GM11168 (cell line): ENCODE data around the gene EFNA4.

ENCODE experiments used
- in situ Hi-C: fragments of 300-500 bp; cut with MboI; formaldehyde crosslinking; loops from one replicate; pipeline ENCODE4 v1.12.0; 2022; ENCODE audit warnings: low sequenced_read_pairs; ENCODE audit not compliant: unreplicated experiment

Gene EFNA4

DNA sequence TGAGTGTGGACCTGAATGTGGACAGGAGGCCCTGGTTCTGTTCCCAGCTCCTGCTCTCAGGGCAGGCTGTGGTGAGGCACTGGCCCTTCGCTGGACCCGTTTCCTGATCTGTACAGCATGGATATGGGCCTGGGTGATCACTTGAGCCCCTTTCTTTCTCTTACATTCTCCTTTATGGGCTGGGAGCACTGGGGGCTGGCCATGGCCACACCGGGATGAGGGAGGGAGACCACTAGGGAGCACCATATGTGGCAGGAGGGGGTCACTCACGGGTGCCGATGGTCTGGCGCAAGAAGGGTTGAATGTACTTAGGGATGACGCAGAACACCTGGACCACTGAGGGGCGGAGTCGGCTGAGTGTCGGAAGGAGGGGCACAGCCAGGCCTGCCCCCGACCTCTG, 32.6 kb upstream of the EFNA4 start:
- in situ Hi-C loops = no loop called here

- in situ Hi-C loops = no loop called here
Measured at GRCh38 chr1:155032886-155033285, 30.7 kb upstream of the EFNA4 start.

- in situ Hi-C loops = no loop called here
Measured at GRCh38 chr1:155033524-155033923, 30.0 kb upstream of the EFNA4 start, which contains the start of the genes DCST1 and DCST2. Gene DCST1, plus strand, starts transcription at chr1:155033824. Its CDS starts 213 bp downstream, at chr1:155034037. Gene DCST2, minus strand, starts transcription at chr1:155033781. Its CDS starts 80 bp downstream, at chr1:155033701.

DNA sequence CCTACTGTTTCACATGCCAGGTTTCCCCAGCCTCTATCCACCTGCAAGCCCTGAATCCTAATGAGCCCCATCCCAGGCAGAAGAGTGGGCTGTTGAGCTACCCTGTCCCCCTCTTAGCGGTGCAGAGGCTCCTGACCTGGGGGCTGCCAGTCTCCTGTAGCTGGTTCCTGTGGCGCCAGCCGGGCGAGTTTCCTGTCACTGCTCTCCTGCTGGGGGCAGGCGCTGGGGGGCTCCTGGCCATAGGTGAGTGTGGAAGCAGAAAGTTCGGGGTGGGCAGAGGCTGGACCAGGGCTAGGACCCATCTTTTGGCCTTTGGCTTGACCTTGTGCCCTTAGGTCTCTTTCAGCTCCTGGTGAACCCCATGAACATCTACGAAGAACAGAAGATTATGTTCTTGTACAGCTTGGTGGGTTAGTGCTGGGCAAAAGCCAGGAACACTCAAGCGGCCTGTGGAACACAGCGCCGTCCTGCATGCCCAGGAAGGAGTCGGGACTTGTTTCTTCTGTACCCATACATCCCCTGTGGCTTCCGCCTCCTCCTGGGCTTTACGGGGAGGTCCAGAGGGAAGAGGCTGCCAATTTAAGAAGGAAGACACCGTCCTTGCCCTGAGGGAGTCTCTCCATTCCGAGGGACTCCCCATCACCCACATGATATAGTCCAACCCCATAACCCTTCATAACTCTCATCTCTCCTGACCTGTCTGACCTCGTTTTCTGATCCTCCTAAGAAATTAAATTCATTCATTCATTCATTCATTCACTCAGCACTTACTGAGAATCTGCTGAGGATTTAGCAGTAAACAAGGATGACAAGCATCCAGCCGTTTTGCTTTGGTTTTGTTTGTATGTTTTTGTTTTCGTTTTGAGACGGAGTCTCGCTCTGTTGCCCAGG, 29.0 kb upstream of the EFNA4 start:
- in situ Hi-C loops = no loop called here

GRCh38 chr1:155035936-155036335, 27.6 kb upstream of the EFNA4 start:
- in situ Hi-C loops = no loop called here

- in situ Hi-C loops = no loop called here
Measured at GRCh38 chr1:155037043-155037442, 26.5 kb upstream of the EFNA4 start.

GRCh38 chr1:155037851-155038441, 25.6 kb upstream of the EFNA4 start:
- in situ Hi-C loops = no loop called here

- in situ Hi-C loops = no loop called here
Measured at GRCh38 chr1:155038602-155039307, 24.8 kb upstream of the EFNA4 start.

- in situ Hi-C loops = no loop called here
Measured at GRCh38 chr1:155039308-155039669, 24.3 kb upstream of the EFNA4 start.

DNA sequence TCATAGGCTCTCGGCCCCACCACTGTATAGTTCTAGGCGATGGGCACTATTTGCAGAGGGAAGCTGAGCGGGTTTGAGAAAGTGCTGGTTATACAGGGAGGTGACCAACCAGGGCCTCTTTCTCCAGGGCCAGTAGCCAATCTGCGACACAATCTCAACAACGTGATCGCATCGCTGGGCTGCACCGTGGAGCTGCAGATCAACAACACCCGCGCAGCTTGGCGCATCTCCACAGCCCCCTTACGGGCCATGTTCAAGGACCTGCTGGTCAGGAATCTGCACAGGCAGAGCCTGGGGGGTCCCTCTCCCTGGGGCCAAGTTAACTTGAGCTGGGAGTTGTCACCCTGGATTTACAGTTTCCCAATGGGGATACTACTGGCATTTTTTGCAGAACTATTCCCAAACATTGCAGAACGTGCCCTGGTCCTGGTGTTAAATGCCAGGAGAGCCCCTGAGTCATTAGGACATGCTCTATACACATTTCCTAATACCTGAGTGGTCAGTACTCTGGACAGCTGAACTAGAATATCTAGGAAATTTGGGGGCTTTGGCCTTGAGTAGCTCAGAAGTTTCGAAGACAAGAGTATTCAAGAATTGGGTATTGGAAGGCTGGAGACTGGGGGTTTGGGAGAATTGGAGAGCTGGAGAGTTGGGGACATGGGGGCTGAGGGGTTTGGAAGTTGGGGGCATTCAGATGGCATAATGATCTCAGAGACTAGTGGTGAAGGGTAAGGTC, 23.0 kb upstream of the EFNA4 start:
- in situ Hi-C loops = no loop called here

DNA sequence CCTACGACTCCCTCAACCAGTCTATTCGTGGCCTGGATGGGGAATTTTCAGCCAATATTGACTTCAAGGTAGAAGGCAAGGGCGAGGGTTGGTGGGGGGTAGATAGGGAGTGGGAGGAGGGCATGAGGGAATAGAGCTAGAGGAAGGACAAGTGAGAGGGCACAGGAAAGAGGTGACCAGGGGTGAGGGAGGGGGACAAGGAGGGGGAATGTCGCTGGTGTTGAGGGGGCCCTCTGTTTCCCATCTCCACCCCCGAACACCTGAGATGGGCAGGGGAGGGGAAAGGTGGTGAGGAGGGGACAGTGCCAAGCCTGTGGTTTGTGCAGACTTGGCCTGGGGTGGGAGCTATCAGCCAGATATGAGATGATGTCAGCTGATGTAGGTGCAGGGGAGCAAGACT, 20.8 kb upstream of the EFNA4 start:
- in situ Hi-C loops = no loop called here

- in situ Hi-C loops = no loop called here
Measured at GRCh38 chr1:155043301-155043702, 20.2 kb upstream of the EFNA4 start.

DNA sequence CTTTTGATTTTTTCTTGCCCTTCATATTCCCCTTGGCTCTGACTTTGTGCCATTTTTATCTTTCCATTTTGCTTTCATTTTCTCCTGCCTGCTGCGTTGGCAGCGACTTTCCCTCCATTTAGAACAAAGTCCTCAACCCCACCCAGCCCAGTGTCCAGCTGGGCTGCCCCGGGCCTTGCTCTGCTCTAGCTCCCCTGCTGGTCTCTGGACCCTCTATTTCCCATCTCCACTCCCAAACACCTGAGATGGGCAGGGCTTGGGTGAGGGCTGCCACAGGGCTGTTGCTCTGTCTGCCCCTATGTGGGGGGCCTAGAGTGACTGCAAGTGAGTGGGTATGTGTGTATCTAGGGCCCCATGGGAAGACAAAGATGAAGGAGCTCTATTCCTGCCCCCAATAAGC, 19.7 kb upstream of the EFNA4 start:
- in situ Hi-C loops = no loop called here

DNA sequence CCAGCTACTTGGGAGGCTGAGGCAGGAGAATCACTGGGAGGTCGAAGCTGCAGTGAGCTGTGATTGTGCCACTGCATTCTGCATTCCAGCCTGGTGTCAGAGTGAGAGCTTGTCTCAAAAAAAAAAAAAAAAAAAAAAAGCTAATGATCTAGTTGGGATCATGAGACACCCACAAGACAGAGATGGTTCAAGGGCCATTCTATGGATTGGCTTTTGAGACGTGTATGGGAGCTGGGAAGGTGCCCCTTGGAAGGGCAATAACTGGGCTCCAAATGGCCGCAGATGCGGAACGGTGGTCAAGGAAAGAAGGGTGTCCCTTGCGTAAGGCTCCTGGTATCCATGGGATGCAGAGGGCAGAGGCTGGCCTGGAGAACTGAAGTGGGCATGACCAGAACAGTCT, 19.2 kb upstream of the EFNA4 start:
- in situ Hi-C loops = no loop called here

- in situ Hi-C loops = no loop called here
Measured at GRCh38 chr1:155044812-155045657, 18.5 kb upstream of the EFNA4 start.

DNA sequence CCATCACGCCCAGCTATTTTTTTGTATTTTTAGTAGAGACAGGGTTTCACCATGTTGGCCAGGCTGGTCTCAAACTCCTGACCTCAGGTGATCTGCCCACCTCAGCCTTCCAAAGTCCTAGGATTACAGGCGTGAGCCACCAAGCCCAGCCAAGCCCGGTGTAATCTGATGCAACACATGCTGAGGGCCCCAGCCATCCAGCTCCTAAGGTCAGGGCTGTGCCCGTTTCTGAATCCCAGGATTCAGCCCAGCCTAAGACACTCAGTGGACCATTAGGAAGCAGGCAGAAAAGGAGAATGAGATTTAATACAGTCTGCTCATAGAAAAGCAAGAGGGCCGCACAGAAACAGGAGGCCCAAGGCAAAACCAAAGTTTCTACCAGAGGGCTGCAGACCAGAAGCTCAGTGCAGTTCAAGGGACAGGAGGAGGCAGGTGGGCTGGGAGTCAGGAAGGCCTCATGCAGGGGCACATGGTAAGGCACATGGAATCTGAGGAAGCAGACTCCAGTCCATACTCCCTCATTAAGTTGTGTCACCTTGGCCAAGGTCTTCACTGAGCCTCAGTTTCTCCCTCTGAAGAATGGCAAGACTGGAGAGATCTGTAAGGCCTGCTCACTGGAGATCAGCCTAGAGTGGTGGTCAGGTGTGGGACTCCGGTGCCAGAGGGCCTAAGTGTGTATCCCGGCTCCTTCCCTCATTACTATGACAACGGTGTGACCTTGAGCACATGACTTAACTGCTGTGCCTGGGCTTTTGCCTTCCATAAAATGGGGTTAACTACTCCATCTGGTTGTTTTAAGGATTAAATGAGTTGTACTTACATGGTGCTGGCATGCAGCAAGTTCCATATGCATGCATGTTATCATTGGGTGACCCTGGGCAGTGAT, 14.8 kb upstream of the EFNA4 start:
- in situ Hi-C loops = no loop called here

GRCh38 chr1:155049651-155050559, 13.6 kb upstream of the EFNA4 start:
- in situ Hi-C loops = no loop called here
